HL-60 (cell line): ENCODE results near the gene PRDX3.

Experiments
- DNase-seq, 2 experiments: peaks; one replicate each; pipeline ENCODE4 v3.0.0-alpha.2; 2010 to 2020; ENCODE audit warnings: low read depth in 1 of 2, low spot score in 1 of 2
- H3K27ac ChIP-seq: fragments of 250-450 bp; sonication (Bioruptor Pico); replicated peaks from 2 replicates; pipeline ENCODE4 v1.5.1; 2020; ENCODE audit warnings: mild to moderate bottlenecking, moderate library complexity
- H3K27me3 ChIP-seq: fragments of 250-450 bp; sonication (Bioruptor Pico); 2 replicates; pipeline ENCODE4 v1.5.1; 2021; ENCODE audit warnings: mild to moderate bottlenecking, moderate library complexity; ENCODE audit not compliant: insufficient read depth, poor library complexity, severe bottlenecking
- H3K4me3 ChIP-seq: replicated peaks from 2 replicates; pipeline ENCODE4 v1.5.1; 2011; ENCODE audit warnings: mild to moderate bottlenecking, control low read depth, low read length; ENCODE audit not compliant: insufficient read depth
- GABPA ChIP-seq: IDR thresholded peaks from 2 replicates; pipeline ENCODE4 v1.6.1; 2012; ENCODE audit warnings: low read depth
- POLR2AphosphoS5 ChIP-seq: IDR thresholded peaks from 2 replicates; pipeline ENCODE4 v1.6.1; 2012; ENCODE audit warnings: low read depth
- REST ChIP-seq: IDR thresholded peaks from 2 replicates; pipeline ENCODE4 v1.6.1; 2012; ENCODE audit warnings: low read depth; ENCODE audit not compliant: insufficient replicate concordance
- SPI1 ChIP-seq: IDR thresholded peaks from 2 replicates; pipeline ENCODE4 v1.6.1; 2012; ENCODE audit warnings: low read depth, mild to moderate bottlenecking, borderline replicate concordance
- TF ChIP-seq, protein P1 (sequence below): IDR thresholded peaks from one replicate; pipeline ENCODE4 v1.5.1; 2011; ENCODE audit warnings: low read length, control low read depth, inconsistent platforms; ENCODE audit not compliant: insufficient read depth

The PRDX3 gene

DNA sequence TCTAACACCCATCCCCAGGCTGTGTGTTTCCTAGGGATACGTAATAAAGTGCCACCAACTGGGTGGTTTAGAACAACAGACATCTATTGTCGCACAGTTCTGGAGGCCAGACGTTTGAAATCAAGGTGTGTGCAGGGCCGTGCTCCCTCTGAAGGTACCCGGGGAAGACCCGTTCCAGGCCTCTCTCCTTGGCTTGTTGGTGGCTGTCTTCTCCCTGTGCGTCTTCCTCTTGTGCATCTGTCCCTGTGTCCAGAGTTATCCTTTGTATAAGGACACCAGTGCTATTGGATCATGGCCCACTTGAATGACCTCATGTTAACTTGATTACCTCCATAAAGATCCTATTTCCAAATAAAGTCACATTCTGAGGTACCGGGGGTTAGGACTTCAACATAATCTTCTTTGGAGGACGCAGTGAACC is 44.4 kb upstream of the PRDX3 start:
- TF ChIP-seq GABPA = no peak
- TF ChIP-seq POLR2AphosphoS5 = no peak
- TF ChIP-seq SPI1 = no peak
- no peak for TF ChIP-seq REST
- TF ChIP-seq, protein P1, sequence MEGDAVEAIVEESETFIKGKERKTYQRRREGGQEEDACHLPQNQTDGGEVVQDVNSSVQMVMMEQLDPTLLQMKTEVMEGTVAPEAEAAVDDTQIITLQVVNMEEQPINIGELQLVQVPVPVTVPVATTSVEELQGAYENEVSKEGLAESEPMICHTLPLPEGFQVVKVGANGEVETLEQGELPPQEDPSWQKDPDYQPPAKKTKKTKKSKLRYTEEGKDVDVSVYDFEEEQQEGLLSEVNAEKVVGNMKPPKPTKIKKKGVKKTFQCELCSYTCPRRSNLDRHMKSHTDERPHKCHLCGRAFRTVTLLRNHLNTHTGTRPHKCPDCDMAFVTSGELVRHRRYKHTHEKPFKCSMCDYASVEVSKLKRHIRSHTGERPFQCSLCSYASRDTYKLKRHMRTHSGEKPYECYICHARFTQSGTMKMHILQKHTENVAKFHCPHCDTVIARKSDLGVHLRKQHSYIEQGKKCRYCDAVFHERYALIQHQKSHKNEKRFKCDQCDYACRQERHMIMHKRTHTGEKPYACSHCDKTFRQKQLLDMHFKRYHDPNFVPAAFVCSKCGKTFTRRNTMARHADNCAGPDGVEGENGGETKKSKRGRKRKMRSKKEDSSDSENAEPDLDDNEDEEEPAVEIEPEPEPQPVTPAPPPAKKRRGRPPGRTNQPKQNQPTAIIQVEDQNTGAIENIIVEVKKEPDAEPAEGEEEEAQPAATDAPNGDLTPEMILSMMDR = no peak
- Histone ChIP-seq H3K4me3 (no peak overlapping the region), H3K27ac (no peak overlapping the region), H3K27me3 (peaks cover 3% of the 10 kb centered on the region)
- no peak for DNase-seq

GRCh38 chr10:119222537-119222936 is 43.9 kb upstream of the PRDX3 start:
- H3K27ac ChIP-seq = no peak overlapping the region
- TF ChIP-seq, protein P1 = no peak
- no peak for TF ChIP-seq SPI1
- no peak for TF ChIP-seq GABPA
- no peak for TF ChIP-seq POLR2AphosphoS5
- no peak for TF ChIP-seq REST
- H3K4me3 ChIP-seq = no peak overlapping the region
- H3K27me3 ChIP-seq = peaks cover 3% of the 10 kb centered on the region
- no peak for DNase-seq

DNA sequence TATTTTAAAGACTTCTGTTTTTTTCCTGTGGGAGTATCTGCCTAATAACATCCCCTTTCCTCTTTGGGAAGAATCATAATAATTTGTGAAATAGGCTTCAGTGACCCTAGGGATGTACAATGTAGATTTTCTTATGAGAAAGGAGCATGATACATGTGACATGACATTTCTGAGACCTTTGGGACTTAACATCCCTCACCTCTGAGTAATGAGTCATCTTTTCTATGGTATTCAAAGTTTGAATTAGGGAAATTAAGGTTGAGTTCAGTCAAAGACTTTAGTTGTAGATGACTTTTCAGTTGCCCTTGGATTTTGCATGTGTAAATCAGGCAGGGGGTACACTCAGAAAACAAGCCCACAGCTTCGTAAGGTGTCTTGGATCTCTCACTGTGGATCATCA is 43.1 kb upstream of the PRDX3 start:
- H3K27ac ChIP-seq = no peak overlapping the region
- no peak for DNase-seq
- TF ChIP-seq POLR2AphosphoS5 = no peak
- TF ChIP-seq REST = no peak
- TF ChIP-seq, protein P1 = no peak
- TF ChIP-seq SPI1 = no peak
- no peak for TF ChIP-seq GABPA

More for the DNA sequence above, 43.1 kb upstream of the PRDX3 start:
- Histone ChIP-seq H3K4me3 (no peak overlapping the region), H3K27me3 (peaks cover 3% of the 10 kb centered on the region)
